HepG2 (cell line): ENCODE results near the gene CALML6. TPM values are rescaled to one million over a fixed set of nuclear protein-coding genes. Genes with fewer than 3 reads are reported as not detected.

Experiments
- HNRNPLL ChIP-seq: fragments of 200-400 bp; formaldehyde crosslinking; IDR thresholded peaks from 2 replicates; pipeline ENCODE4 v1.6.1; 2017; ENCODE audit warnings: mild to moderate bottlenecking, low read depth, low read length; ENCODE audit not compliant: poor library complexity, severe bottlenecking
- HOXA5 ChIP-seq: sonication (generic); formaldehyde crosslinking; IDR thresholded peaks from 2 replicates; pipeline ENCODE4 v1.4.0; 2020; ENCODE audit warnings: missing genetic modification reagents
- IKZF4 ChIP-seq: sonication (generic); formaldehyde crosslinking; IDR thresholded peaks from 2 replicates; pipeline ENCODE4 v1.5.1; 2020; ENCODE audit warnings: borderline replicate concordance, mild to moderate bottlenecking, low read depth, missing genetic modification reagents; ENCODE audit errors: not compliant biosample characterization
- KLF6 ChIP-seq: IDR thresholded peaks from 2 replicates; pipeline ENCODE4 v1.8.0; 2016; ENCODE audit warnings: missing biosample characterization, missing genetic modification reagents
- MEF2D ChIP-seq: sonication (generic); formaldehyde crosslinking; IDR thresholded peaks from 2 replicates; pipeline ENCODE4 v1.5.1; 2020; ENCODE audit warnings: mild to moderate bottlenecking, missing genetic modification reagents
- MTA1 ChIP-seq: sonication (generic); formaldehyde crosslinking; IDR thresholded peaks from 2 replicates; pipeline ENCODE4 v1.4.0; 2020; ENCODE audit warnings: missing genetic modification reagents, mild to moderate bottlenecking, borderline replicate concordance
- NCOA1 ChIP-seq: sonication (generic); formaldehyde crosslinking; IDR thresholded peaks from 2 replicates; pipeline ENCODE4 v1.9.0; 2021; ENCODE audit warnings: missing genetic modification reagents
- PCBP1 ChIP-seq: fragments of 200-400 bp; formaldehyde crosslinking; IDR thresholded peaks from 2 replicates; pipeline ENCODE4 v1.6.1; 2017; ENCODE audit warnings: mild to moderate bottlenecking, low read depth, low read length, borderline replicate concordance
- PPARG ChIP-seq: conservative IDR thresholded peaks from 2 replicates; pipeline ENCODE4 v1.6.1; 2016; ENCODE audit warnings: missing biosample characterization, missing genetic modification reagents
- RAD21 ChIP-seq: fragments of 450-650 bp; formaldehyde crosslinking; IDR thresholded peaks from 2 replicates; pipeline ENCODE4 v1.5.0; 2020; ENCODE audit warnings: mild to moderate bottlenecking
- SP1 ChIP-seq, 2 experiments: fragments of 450-650 bp in 1 of 2; sonication (generic) in 1 of 2; formaldehyde crosslinking in 1 of 2; IDR thresholded peaks; 2 replicates each; pipeline versions ENCODE4 v1.4.0 to v1.6.1; 2016 to 2020; ENCODE audit warnings: missing genetic modification reagents in 1 of 2
- ZNF335 ChIP-seq: sonication (generic); formaldehyde crosslinking; IDR thresholded peaks from 2 replicates; pipeline ENCODE4 v1.4.0; 2020; ENCODE audit warnings: missing genetic modification reagents
- ZNF598 ChIP-seq: sonication (generic); formaldehyde crosslinking; IDR thresholded peaks from 2 replicates; pipeline ENCODE4 v1.5.1; 2020; ENCODE audit warnings: mild to moderate bottlenecking, missing genetic modification reagents, borderline replicate concordance
- ZNF720 ChIP-seq: sonication (generic); formaldehyde crosslinking; IDR thresholded peaks from 2 replicates; pipeline ENCODE4 v1.4.0; 2020; ENCODE audit warnings: missing genetic modification reagents
- ZSCAN25 ChIP-seq: sonication (generic); formaldehyde crosslinking; IDR thresholded peaks from 2 replicates; pipeline ENCODE4 v1.8.0; 2022; ENCODE audit warnings: mild to moderate bottlenecking, missing genetic modification reagents
- polyA plus RNA-seq, 8 experiments: library from polyadenylated mRNA; depleted of rRNA in 3 of 8; stranded (reverse) in 7 of 8; unstranded in 1 of 8; fragments of >200 nt; fragmentation: Illumina TruSeq in 4 of 8; extraction: Trizol in 4 of 8; gene quantifications; 2 replicates each; pipeline versions ENCODE4 v1.2.1 to v1.2.3, GENCODE V29; 2011 to 2016; ENCODE audit warnings: low read depth in 4 of 8, missing spikeins in 1 of 8, mixed read lengths in 1 of 8; ENCODE audit not compliant: insufficient read depth in 1 of 8
- total RNA-seq, 5 experiments: library from RNA; depleted of rRNA; stranded (reverse); fragments of >200 nt; fragmentation: Illumina TruSeq; extraction: Trizol; gene quantifications; 2 replicates each; pipeline ENCODE4 v1.2.3, GENCODE V29; 2016; ENCODE audit warnings: low read depth in 1 of 5
- TF ChIP-seq, protein P1 (sequence below): sonication (generic); formaldehyde crosslinking; IDR thresholded peaks from 2 replicates; pipeline ENCODE4 v1.8.0; 2022; ENCODE audit warnings: mild to moderate bottlenecking, missing genetic modification reagents, borderline replicate concordance
- TF ChIP-seq, protein P2 (sequence below): sonication (generic); formaldehyde crosslinking; IDR thresholded peaks from 2 replicates; pipeline ENCODE4 v1.4.0; 2020; ENCODE audit warnings: missing genetic modification reagents, borderline replicate concordance
- TF ChIP-seq, protein P3 (sequence below): IDR thresholded peaks from 2 replicates; pipeline ENCODE4 v1.6.1; 2016; ENCODE audit warnings: low read depth, borderline replicate concordance
- TF ChIP-seq, protein P4 (sequence below): fragments of 450-650 bp; IDR thresholded peaks from 2 replicates; pipeline ENCODE4 v1.6.1; 2017
- TF ChIP-seq, protein P5 (sequence below): IDR thresholded peaks from 2 replicates; pipeline ENCODE4 v1.6.1; 2016

CALML6 gene
- total and polyA plus RNA-seq, 2 of the 13 experiments (the other 11 are each of a cell fraction or from before 2014, with no cell fraction given), result 0.11 to 0.12 TPM

DNA sequence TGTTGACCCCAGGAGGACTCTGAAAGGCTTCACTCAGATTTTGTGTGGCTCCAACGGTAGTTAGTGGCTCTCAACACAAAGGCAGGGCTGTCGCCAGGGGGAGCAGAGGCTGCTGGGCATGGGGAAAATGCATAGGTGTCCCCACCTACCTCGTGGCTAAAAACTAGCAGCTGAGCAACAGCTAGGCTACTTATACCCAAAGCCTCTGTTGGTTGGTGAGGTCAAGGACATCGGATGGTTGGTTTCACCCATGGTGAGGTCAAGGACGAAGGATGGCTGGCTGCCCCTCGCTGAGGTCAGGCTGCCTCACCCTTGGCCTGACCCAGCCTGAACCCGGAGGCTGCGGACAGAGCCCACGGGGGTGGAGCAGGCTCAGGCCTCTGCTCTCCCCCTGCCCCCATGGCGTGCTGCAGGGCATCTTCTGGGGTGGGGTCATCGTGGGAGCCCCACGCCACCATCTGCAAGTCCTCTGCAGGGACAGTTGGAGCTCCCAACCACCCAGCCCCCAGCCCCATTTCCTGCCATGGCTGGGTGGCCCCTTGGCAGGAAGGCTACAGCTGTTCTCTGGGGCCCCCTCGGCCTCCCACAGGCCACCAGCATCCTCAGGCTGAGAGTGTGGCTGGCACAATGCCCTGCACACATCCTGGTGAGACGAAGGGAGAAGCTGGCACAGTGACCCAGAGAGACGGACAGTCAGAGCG is 15.6 kb upstream of the CALML6 start (continued):
- 0 out of 2 replicates have a peak, but pooled peaks have one; percentile 54 for TF ChIP-seq PCBP1
- no peak for TF ChIP-seq KLF6 (CRISPR knock-in tag)
- 0 out of 2 replicates have a peak, but pooled peaks have one; percentile 11 for TF ChIP-seq PPARG (CRISPR knock-in tag)
- peak; percentile 60 for TF ChIP-seq RAD21
- no peak for TF ChIP-seq ZNF720
- TF ChIP-seq NCOA1, result no peak
- TF ChIP-seq, protein P1, sequence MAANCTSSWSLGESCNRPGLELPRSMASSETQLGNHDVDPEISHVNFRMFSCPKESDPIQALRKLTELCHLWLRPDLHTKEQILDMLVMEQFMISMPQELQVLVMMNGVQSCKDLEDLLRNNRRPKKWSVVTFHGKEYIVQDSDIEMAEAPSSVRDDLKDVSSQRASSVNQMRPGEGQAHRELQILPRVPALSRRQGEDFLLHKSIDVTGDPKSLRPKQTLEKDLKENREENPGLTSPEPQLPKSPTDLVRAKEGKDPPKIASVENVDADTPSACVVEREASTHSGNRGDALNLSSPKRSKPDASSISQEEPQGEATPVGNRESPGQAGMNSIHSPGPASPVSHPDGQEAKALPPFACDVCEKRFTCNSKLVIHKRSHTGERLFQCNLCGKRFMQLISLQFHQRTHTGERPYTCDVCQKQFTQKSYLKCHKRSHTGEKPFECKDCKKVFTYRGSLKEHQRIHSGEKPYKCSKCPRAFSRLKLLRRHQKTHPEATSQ (CRISPR knock-in tag), result no peak
- no peak for TF ChIP-seq MEF2D (CRISPR knock-in tag)
- TF ChIP-seq MTA1 (CRISPR knock-in tag), result peak; percentile 50; the same call in 1 of the 2 replicates
- TF ChIP-seq HNRNPLL, result peak; percentile 27
- no peak for TF ChIP-seq SP1 (IDR thresholded peaks at IDR 0.05)
- no peak for TF ChIP-seq SP1 (CRISPR knock-in tag; IDR thresholded peaks at IDR 0.05)
- TF ChIP-seq, protein P2, sequence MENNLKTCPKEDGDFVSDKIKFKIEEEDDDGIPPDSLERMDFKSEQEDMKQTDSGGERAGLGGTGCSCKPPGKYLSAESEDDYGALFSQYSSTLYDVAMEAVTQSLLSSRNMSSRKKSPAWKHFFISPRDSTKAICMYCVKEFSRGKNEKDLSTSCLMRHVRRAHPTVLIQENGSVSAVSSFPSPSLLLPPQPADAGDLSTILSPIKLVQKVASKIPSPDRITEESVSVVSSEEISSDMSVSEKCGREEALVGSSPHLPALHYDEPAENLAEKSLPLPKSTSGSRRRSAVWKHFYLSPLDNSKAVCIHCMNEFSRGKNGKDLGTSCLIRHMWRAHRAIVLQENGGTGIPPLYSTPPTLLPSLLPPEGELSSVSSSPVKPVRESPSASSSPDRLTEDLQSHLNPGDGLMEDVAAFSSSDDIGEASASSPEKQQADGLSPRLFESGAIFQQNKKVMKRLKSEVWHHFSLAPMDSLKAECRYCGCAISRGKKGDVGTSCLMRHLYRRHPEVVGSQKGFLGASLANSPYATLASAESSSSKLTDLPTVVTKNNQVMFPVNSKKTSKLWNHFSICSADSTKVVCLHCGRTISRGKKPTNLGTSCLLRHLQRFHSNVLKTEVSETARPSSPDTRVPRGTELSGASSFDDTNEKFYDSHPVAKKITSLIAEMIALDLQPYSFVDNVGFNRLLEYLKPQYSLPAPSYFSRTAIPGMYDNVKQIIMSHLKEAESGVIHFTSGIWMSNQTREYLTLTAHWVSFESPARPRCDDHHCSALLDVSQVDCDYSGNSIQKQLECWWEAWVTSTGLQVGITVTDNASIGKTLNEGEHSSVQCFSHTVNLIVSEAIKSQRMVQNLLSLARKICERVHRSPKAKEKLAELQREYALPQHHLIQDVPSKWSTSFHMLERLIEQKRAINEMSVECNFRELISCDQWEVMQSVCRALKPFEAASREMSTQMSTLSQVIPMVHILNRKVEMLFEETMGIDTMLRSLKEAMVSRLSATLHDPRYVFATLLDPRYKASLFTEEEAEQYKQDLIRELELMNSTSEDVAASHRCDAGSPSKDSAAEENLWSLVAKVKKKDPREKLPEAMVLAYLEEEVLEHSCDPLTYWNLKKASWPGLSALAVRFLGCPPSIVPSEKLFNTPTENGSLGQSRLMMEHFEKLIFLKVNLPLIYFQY (CRISPR knock-in tag), result no peak
- TF ChIP-seq, protein P3, sequence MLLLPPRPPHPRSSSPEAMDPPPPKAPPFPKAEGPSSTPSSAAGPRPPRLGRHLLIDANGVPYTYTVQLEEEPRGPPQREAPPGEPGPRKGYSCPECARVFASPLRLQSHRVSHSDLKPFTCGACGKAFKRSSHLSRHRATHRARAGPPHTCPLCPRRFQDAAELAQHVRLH, result 0 out of 2 replicates have a peak, but pooled peaks have one; percentile 33
- TF ChIP-seq, protein P4, sequence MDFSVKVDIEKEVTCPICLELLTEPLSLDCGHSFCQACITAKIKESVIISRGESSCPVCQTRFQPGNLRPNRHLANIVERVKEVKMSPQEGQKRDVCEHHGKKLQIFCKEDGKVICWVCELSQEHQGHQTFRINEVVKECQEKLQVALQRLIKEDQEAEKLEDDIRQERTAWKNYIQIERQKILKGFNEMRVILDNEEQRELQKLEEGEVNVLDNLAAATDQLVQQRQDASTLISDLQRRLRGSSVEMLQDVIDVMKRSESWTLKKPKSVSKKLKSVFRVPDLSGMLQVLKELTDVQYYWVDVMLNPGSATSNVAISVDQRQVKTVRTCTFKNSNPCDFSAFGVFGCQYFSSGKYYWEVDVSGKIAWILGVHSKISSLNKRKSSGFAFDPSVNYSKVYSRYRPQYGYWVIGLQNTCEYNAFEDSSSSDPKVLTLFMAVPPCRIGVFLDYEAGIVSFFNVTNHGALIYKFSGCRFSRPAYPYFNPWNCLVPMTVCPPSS, result no peak
- TF ChIP-seq ZSCAN25 (CRISPR knock-in tag), result no peak
- TF ChIP-seq HOXA5 (CRISPR knock-in tag), result no peak
- no peak for TF ChIP-seq ZNF598 (CRISPR knock-in tag)
- TF ChIP-seq IKZF4 (CRISPR knock-in tag), result no peak
- TF ChIP-seq, protein P5, sequence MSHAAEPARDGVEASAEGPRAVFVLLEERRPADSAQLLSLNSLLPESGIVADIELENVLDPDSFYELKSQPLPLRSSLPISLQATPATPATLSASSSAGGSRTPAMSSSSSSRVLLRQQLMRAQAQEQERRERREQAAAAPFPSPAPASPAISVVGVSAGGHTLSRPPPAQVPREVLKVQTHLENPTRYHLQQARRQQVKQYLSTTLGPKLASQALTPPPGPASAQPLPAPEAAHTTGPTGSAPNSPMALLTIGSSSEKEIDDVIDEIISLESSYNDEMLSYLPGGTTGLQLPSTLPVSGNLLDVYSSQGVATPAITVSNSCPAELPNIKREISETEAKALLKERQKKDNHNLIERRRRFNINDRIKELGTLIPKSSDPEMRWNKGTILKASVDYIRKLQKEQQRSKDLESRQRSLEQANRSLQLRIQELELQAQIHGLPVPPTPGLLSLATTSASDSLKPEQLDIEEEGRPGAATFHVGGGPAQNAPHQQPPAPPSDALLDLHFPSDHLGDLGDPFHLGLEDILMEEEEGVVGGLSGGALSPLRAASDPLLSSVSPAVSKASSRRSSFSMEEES (CRISPR knock-in tag), result 0 out of 2 replicates have a peak, but pooled peaks have one; percentile 38
- no peak for TF ChIP-seq ZNF335 (CRISPR knock-in tag)
